GM18519 (cell line): ENCODE data around the gene GSG1.
"Not testable (repeated sequence)": the region's sequence is repeated elsewhere in the genome, so short reads cannot be mapped to it uniquely, and the experiment has no call there.

Experiments used
- ATAC-seq: cut with Tn5 transposase; IDR thresholded peaks from one replicate; pipeline ENCODE4 v1.9.1; 2021; ENCODE audit warnings: mild to moderate bottlenecking, moderate library complexity; ENCODE audit not compliant: unreplicated experiment, low FRiP score

GSG1 gene

DNA sequence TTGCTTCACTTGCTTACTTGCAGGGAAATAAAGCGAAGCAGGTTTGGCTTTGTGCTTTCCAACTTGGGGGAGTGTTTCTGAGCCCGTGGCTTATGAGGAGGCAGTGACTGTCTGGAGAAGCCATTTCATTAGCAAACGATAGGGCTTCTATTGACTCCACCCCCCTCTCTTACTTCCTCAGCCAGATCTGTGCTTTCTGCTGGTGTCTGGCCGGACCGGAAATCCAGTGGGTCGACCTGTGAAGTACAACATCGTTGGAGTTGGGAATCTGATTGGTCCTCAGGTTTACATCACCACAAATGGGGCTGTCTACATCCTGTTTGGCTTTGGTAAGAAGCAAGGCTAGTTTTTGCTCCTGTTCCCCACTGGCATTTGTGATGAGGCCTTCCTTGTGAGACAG, 37.0 kb downstream of the GSG1 start:
- no peak for ATAC-seq

DNA sequence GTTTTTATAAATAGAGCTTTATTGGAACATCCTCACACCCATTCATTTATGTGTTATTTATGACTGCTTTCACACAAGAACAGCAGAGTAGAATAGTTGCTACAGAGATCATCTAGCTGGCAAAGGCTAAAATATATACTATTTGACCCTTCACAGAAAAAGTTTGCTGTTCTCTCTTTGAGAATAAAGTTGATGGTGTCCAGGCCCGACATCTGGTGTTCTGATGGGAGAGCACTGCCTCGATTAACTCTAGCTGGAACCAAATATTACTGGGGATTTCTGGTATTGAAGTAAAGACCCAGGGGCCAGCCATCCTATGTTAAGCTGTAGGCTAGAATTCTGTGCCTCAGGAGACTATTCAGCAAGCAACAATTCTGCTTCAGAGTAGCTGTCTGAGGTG, 37.5 kb downstream of the GSG1 start:
- ATAC-seq = no peak

DNA sequence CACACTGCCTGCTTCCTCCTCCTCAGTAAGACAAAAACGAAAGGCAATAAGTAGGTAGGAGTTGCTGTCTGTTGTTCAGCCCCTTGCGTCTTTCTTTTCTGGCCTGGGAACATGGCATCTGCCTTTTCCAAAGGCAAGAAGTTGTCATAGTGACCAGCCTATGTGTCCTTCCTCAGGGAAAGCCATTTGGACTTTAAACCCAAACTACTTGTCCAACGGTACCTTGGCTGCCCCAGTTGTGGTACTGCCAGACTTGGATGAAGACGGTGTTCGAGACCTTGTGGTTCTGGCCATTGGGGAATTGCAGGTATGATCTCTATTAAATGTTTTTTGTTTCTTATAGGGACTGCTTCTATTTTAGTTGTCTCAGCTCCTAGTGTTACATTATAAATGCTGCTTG, 40.8 kb downstream of the GSG1 start:
- no peak for ATAC-seq

DNA sequence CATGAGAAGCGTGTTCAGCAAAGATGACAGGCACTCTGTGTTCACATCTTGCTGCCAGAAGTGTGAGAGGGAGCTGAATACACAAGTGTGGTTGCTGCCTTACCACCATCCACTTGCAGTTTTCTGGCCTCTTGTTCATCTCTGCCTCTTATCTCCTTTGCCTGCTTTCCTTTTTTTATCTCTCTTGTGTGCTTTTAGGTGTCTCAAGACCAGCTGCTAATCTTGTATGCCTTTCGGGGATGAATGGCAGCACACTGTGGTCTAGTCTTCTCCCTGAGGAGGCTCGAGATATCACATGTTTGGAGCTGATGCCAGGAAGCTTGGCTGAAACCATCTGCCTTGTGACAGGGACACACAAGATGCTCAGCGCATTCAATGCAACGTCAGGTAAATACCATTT, 42.1 kb downstream of the GSG1 start:
- ATAC-seq = no peak

DNA sequence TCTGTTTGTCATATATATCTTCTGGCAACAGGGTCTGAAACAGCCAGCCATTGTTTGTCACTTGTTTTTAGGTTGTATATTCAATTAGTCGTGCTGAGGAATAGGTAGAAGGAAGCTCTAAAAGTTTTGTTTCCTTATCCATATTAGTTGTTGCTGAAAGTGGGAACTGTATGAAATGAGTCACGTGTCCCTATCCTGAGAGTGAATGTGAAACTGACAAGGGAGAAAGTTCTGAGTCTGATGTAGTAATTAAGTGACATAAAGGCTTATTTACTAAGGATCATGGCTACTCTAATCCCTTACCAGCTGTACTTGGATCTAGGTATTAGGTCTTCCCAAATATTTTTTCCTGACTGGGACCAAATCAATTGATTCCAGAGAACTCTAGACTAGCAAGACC, 42.9 kb downstream of the GSG1 start:
- no peak for ATAC-seq

DNA sequence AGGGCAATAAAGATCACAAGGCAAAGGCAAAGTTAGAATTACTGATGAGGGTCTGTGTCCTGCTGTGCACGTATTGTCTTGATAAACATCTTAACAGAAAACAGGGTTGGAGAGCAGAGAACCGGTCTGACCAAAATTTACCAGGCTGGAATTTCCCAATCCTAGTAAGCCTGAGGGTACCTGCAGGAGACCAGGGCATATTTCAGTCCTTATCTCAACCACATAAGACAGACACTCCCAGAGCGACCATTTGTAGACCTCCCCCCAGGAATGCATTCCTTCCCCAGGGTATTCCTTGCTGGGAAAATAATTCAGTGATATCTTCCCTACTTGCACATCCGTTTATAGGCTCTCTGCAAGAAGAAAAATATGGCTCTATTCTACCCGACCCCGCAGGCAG, 49.9 kb downstream of the GSG1 start:
- ATAC-seq = not testable (repeated sequence)

DNA sequence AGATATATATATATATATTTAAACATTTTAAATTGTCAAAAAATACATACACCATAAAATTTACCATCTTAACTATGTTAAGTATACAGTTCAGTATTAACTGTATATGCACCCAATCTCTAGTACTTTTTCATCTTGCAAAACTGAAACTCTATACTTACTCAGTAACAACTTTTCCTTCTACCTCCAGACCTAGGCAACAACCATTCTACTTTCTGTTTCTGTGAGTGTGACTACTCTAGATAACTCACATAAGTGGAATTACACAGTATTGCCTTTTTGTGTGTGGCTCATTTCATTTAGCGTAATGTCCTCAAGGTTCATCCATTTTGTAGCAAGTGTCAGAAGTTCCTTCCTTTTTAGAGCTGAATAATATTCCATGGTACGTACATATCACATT, 51.0 kb downstream of the GSG1 start:
- ATAC-seq = no peak

DNA sequence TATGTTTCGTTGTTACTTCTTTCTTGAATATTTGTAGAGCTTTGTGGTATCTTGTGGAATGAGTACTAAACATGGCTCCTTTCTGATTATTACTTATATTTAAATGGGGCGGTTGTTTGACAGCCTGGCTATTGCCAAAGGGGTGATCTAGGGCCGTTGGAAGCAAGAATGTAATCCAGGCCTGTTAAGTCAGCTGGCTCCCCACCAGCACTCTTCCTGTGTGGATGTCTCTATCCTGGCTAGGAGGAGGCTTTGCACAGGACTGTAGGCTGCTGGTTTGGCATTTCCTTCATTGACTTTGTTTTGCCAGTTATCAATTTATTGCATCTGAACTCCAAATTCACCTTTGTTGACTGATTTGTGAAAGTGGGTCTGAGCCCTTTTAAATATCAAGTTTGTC, 53.7 kb downstream of the GSG1 start:
- ATAC-seq = no peak

DNA sequence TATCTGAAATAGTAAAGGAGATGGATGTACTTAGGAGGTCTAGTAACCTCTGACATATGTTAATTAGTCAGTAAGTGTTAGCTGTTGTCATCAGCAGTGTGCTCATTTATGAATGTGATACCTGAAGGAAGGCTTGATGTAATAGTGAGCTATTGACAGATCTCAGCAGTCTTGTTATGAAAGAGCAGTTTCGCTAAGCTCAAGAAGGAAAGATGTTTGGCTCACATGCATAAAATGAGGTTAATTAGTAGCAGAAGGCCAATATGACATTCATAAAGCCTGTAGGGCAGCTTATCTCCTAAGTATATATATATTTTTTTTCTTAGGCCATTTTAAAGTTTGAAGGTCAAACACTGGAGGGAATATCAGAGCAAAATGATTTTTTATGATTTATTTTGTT, 56.5 kb downstream of the GSG1 start:
- ATAC-seq = no peak

DNA sequence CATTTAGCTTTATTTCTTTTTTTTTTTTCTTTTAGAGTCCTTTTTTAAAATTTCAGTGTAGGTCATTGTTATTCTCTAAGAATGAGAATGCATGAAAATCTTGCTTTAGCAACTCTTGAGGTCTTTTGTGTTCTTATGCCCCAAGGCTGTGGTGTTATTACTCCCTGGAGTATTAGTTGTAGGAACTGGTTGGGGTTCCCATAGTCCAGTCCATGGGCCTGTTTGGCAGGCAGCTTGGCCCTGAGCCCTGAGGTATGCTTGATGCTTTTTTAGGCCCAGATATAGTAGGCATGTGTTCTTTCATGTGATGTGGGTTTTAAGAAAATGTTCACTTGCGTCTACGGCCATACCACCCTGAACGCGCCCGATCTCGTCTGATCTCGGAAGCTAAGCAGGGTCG, 57.7 kb downstream of the GSG1 start:
- ATAC-seq = no peak

DNA sequence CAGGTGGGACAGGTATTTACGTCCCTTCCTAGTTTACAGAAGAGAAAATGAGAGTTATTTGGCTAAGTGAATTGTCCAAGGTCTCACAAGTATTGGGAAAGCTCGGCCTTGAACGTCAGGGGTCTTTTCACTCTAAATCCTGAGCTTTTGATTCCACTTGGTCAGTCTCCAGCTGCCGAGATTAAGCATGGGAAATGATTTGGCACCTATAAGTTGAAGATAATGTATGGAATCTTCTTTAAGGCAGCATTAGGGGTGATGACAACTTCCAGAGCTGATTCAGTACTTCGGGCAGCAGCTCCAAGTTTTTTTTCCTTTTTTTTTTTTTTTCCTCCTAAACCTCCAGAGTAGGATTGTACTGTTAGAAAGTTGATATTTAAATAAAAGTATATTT, 58.6 kb downstream of the GSG1 start:
- ATAC-seq = no peak

DNA sequence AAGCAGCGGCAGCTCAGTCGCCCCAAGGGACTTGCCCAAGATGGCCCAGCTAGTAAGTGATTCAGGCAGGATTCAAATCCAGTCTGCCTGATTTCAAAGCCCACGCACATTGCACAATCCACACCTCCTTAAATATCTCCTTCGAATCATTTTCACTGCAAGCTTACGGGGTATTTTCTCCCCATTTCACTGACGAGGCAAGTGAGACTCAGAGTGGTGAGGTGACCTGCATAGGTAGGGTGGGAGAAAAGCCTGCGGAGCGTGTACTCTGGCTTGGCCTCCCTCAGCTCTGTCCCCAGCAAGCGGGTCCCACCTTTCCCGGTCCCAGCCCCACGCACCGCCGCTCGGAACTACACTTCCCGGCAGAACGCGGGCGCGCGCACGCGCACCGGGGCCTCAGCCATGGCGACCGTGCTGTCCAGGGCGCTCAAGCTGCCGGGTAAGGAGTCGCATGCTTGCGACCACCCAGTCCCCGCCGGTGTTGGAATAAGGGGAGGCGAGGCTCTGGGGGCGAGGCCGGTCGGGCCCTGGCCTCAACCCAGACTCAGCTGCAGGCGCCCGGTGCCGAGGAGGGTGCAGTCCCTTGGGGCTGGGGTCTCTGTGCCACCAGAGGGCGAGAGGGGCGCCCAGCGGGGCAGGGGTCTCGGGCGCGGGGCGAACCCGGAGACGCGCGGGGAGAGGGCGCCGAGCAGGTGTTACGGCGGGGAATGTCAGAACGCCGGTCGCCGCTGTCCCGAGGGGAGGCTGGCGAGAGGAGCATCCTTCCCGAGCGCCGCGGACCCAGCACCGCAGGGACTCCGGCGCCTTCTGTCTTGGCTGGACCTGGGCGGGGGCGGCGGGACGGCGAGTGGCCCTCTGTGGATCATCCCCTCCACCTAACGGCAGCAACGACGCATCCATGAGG, 59.2 kb downstream of the GSG1 start, which contains the start of gene FAM234B:
Gene FAM234B, plus strand, starts transcription at position 380 of the 904 bp plus-strand sequence. Its CDS starts 23 bp downstream, at position 403.
- ATAC-seq = peak; percentile 58

DNA sequence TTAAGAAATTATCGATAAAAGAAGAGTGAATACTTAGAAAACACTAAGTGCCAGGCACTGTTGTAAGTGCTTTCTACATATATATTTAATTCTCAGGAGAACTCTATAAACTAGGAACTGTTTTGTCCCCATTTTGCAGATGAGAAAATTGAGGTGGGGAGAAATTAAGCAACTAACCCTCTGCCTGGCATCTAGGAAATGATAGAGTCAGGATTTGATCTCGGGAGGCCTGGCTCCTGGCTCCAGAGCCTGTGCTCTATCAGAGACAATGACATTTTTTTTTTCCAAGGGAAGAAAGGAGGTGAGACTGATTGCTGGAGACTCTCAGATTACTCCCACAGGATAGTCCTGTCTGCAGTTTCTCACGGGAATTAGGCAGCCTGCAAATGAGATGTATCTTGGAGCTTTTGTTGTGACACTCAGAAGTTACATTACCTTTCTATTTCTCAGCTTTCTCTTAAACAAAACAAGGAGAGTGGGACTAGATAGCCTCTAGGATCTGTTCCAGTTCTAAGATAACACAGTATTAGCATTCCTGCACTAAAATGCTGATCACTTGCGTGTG, 60.7 kb downstream of the GSG1 start:
- no peak for ATAC-seq

DNA sequence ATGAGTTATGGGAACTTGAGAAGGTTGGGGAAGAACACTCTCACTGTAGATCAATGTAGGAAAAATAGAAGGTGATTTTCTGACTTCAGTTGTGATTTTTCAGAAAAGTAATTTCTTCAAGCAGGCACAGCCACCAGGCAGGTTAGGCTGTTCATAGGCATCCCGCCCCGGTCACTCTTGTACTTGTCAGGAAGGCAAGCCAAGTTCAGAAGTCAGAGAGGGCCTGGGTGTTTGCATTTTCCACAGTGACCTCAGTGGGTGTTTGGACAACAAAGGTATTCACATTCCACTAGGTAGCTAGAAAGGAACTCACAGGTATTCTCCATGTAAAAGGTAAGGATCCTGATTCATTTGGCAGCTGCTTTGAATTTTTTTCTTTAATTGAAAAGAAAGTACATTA, 62.2 kb downstream of the GSG1 start:
- ATAC-seq = no peak

DNA sequence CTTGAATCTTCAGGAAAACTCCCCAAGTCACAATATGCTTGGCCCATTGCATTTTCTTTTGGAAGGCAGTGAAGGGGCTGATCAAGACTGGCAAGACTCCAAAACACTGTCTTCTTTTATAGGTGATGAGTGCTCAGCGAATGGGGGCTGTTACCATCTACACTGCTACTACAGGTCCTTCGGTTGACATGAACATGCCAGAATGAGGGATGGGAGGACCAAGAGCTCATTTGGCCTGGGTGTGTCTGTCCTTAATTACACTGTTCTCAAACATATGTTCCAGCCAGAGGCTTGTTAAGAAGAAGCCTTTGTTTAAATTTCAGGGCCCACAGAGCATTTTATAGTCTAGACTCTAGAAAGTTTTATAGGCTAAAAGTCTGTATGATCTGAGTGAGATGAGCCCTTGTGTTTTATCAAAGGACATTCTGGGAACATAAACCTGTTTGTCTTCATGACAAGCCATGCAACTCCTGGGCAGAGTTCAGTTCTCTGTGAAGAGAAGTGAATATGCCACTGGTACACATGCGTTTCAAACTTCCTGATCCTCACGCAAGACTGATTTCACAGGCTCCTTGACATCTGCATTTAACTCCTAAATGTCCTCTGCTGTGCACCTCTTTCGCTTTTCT, 64.0 kb downstream of the GSG1 start:
- ATAC-seq = no peak

DNA sequence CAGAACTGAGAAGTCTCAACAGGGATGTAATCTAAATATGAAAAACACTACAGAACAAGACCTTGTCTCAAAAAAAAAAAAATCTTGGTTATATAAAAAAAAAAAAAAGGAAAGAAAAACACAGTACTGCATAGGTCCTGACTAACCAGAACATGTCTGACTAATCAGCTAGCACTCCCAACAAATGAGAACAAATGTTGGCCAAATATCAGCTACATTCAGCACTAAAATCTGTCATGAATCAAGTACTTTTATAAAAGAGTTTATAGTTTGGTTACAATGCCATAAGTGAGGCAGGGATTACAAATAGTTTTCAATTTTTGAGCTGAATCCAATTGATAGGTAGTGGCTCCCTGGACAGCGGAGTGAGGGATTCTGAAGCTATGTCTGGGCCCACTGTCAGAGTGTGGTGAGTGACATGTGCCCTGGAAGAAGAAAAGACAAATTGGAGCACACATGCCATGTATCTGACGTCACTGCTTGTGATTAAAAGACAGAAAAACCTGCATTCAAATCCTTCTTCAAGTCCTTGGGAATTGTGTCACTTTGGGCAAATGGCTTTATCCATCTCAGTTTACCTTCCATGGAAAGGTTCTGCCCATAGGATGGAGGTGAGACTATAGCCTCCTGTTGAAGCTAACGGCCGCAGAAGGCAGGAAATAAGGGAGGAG, 64.8 kb downstream of the GSG1 start:
- no peak for ATAC-seq

DNA sequence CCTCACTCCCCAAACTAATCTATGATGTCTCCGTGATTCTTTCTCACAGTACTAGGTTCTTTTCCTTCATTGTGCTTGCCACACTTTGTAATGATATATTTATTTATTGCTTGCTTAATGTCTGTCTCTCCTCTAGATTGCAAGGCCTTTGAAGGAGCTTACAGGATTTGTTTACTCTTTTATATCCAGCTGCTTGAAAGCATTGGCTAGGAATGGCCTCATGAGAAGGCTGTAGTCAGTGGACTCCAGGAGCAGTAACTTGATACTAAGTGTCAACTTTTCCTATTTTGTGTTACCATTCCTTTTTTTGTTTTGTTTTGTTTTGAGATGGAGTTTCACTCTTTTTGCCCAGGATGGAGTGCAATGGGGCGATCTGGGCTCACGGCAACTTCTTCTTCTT, 66.6 kb downstream of the GSG1 start:
- no peak for ATAC-seq

DNA sequence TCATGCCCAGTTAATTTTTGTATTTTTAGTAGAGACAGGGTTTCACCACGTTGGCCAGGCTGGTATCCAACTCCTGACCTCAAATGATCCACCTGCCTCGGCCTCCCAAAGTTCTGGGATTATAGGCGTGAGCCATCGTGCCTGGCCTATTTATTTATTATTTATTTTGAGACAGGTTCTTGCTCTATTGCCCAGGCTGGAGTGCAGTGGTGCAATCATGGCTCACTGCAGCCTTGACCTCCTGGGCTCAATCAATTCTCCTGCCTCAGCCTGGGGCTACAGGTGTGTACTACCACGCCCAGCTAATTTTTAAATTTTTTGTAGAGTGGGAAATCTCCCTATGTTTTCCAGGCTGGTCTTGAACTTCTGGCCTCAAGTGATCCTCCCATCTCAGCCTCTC, 68.1 kb downstream of the GSG1 start:
- ATAC-seq = not testable (repeated sequence)
